ENCODE results near the gene ARID1B. TPM values are rescaled to one million over a fixed set of nuclear protein-coding genes. Genes with fewer than 3 reads are reported as not detected.
"Not testable (repeated sequence)": the region's sequence is repeated elsewhere in the genome, so short reads cannot be mapped to it uniquely, and the experiment has no call there.

Gene ARID1B
- total RNA-seq, 2 experiments from 2014 or later = 90.1 to 164 TPM

DNA sequence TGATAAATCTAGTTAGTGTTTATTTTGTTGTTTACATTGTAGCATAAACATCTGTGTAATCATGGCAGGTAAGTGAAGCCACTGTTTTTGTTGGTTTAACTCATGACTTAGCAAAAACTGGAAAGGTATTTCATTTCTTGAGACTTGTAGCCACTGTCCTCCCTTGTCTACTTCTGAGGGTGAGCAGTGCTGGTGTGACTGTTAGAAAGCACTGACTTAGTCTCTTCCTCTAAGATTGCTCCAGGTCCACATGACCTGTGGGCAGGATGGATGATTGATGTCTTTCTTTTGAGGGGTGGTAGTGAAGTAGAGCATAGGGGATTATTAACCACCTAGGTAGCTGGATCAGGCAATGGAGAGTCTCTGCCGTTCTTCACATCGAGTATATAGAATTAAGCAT lies 203.8 kb downstream of the ARID1B start:
- ChIA-PET CTCF (ENCODE audit: unreplicated experiment) (no interaction called here), POLR2A (interaction anchor here (0.7 to 1.3 kb wide), 2 partner anchors 8 to 9 kb away, joined by 3 to 4 read pairs; no protein-coding TSS in a partner anchor)
- Histone ChIP-seq H2AFZ (ENCODE audit: low read length) (no peak overlapping the region), H3K4me1 (ENCODE audit: insufficient read depth, low read length, poor library complexity, severe bottlenecking) (peaks cover 90% of the 10 kb centered on the region), H3K27ac (ENCODE audit: low read depth, low read length, poor library complexity, severe bottlenecking) (peak overlapping the region; percentile 7), H3K4me3 (ENCODE audit: low read depth, low read length, poor library complexity, severe bottlenecking) (no peak overlapping the region), H3K4me2 (ENCODE audit: low read length) (peak overlapping the region; percentile 7; the same call in 1 of the 2 replicates), H3K79me2 (ENCODE audit: insufficient read depth, low read depth, low read length) (peaks cover 97% of the 10 kb centered on the region), H3K36me3 (ENCODE audit: insufficient read depth, low read length) (no peaks in the 10 kb centered on the region), H3K9me3 (ENCODE audit: low read length) (no peaks in the 10 kb centered on the region), H4K20me1 (ENCODE audit: insufficient read depth, low read length) (no peaks in the 10 kb centered on the region), H3K9me2 (ENCODE audit: insufficient read depth, low read length) (no peaks in the 10 kb centered on the region)
- intact Hi-C loops (cut with micrococcal nuclease; ENCODE audit: unreplicated experiment) = no loop called here
- no peak for DNase-seq (ENCODE audit: low spot score)
- BruUV-seq (replicated peaks) = no TSS peak
- TF ChIP-seq, protein P1, sequence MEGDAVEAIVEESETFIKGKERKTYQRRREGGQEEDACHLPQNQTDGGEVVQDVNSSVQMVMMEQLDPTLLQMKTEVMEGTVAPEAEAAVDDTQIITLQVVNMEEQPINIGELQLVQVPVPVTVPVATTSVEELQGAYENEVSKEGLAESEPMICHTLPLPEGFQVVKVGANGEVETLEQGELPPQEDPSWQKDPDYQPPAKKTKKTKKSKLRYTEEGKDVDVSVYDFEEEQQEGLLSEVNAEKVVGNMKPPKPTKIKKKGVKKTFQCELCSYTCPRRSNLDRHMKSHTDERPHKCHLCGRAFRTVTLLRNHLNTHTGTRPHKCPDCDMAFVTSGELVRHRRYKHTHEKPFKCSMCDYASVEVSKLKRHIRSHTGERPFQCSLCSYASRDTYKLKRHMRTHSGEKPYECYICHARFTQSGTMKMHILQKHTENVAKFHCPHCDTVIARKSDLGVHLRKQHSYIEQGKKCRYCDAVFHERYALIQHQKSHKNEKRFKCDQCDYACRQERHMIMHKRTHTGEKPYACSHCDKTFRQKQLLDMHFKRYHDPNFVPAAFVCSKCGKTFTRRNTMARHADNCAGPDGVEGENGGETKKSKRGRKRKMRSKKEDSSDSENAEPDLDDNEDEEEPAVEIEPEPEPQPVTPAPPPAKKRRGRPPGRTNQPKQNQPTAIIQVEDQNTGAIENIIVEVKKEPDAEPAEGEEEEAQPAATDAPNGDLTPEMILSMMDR (conservative IDR thresholded peaks at IDR 0.05; ENCODE audit: low read length) = no peak
- TF ChIP-seq EZH2phosphoT487 (IDR thresholded peaks at IDR 0.05; ENCODE audit: borderline replicate concordance, low read depth, low read length) = no peak

DNA sequence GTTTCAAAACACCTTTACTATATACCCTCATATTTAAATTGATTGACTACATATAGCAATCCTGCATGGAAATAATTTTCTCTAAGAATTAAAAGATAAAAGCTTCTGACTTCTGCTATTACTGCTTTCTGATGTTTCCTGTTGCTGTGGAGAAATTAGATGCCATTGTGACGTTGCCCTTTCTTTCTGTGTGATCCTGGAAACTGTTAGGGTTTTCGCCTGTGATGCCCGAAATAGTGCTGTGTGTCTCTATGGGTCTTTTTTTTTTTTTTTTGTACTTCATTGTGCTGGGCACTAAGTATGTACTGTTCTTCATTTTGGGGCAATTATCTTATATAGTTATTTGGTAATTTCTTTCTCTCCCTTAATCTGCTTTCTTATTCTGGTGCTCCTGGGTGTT lies 205.0 kb downstream of the ARID1B start:
- H3K9me3 ChIP-seq (ENCODE audit: low read length) = no peaks in the 10 kb centered on the region
- H4K20me1 ChIP-seq (ENCODE audit: insufficient read depth, low read length) = no peaks in the 10 kb centered on the region
- intact Hi-C loops (cut with micrococcal nuclease; ENCODE audit: unreplicated experiment) = no loop called here
- H3K4me1 ChIP-seq (ENCODE audit: insufficient read depth, low read length, poor library complexity, severe bottlenecking) = peaks cover 93% of the 10 kb centered on the region
- no peak overlapping the region for H2AFZ ChIP-seq (ENCODE audit: low read length)
- ChIA-PET POLR2A (interaction anchor here (0.7 to 1.3 kb wide), 3 partner anchors 11 to 71 kb away, joined by 3 read pairs; no protein-coding TSS in a partner anchor), CTCF (ENCODE audit: unreplicated experiment) (no interaction called here)
- no peak overlapping the region for H3K27ac ChIP-seq (ENCODE audit: low read depth, low read length, poor library complexity, severe bottlenecking)
- BruUV-seq (replicated peaks) = no TSS peak
- H3K4me3 ChIP-seq (ENCODE audit: low read depth, low read length, poor library complexity, severe bottlenecking) = no peak overlapping the region
- peak; percentile 27 for DNase-seq (ENCODE audit: low spot score)
- peaks cover 97% of the 10 kb centered on the region for H3K79me2 ChIP-seq (ENCODE audit: insufficient read depth, low read depth, low read length)
- no peaks in the 10 kb centered on the region for H3K36me3 ChIP-seq (ENCODE audit: insufficient read depth, low read length)
- H3K9me2 ChIP-seq (ENCODE audit: insufficient read depth, low read length) = no peaks in the 10 kb centered on the region
- TF ChIP-seq EZH2phosphoT487 (IDR thresholded peaks at IDR 0.05; ENCODE audit: borderline replicate concordance, low read depth, low read length) = no peak
- TF ChIP-seq, protein P1 (conservative IDR thresholded peaks at IDR 0.05; ENCODE audit: low read length) = no peak
- H3K4me2 ChIP-seq (ENCODE audit: low read length) = peak overlapping the region; percentile 9

DNA sequence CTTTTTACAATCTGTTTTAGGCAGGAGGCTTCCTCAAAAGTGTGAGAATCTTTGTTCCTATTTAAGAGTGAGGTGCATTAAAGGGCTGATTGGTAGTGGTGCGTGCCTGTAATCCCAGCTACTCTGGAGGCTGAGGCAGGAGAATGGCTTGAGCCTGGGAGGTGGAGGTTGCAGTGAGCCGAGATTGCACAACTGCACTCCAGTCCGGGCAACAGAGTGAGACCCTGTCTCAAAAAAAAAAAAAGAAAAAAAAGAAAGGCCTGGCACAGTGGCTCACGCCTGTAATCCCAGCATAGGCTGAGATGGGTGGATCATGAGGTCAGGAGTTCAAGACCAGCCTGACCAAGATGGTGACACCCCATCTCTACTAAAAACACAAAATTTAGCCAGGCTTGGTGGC lies 205.7 kb downstream of the ARID1B start:
- H3K9me3 ChIP-seq (ENCODE audit: low read length); H3K9me2 ChIP-seq (ENCODE audit: insufficient read depth, low read length); H3K36me3 ChIP-seq (ENCODE audit: insufficient read depth, low read length); BruUV-seq (replicated peaks); intact Hi-C loops (cut with micrococcal nuclease; ENCODE audit: unreplicated experiment); DNase-seq (ENCODE audit: low spot score); CTCF ChIA-PET (ENCODE audit: unreplicated experiment); H2AFZ ChIP-seq (ENCODE audit: low read length); H3K27ac ChIP-seq (ENCODE audit: low read depth, low read length, poor library complexity, severe bottlenecking); H4K20me1 ChIP-seq (ENCODE audit: insufficient read depth, low read length); H3K4me3 ChIP-seq (ENCODE audit: low read depth, low read length, poor library complexity, severe bottlenecking): not testable (repeated sequence)
- peaks cover 93% of the 10 kb centered on the region for H3K4me1 ChIP-seq (ENCODE audit: insufficient read depth, low read length, poor library complexity, severe bottlenecking)
- H3K4me2 ChIP-seq (ENCODE audit: low read length) = peak overlapping the region; percentile 9; the same call in 1 of the 2 replicates
- peaks cover 97% of the 10 kb centered on the region for H3K79me2 ChIP-seq (ENCODE audit: insufficient read depth, low read depth, low read length)
- POLR2A ChIA-PET = interaction anchor here (1.2 to 1.3 kb wide), 2 partner anchors 10 to 13 kb away, joined by 3 to 4 read pairs; no protein-coding TSS in a partner anchor

All from OCI-LY7 (cell line).